Lower leg skin (tissue), 3 donors: ENCODE results near the gene EYS.

Experiments used
- CTCF ChIP-seq, 3 donors: fragments of 450-650 bp; IDR thresholded peaks; one replicate each; pipeline ENCODE4 v1.5.1; 2016; ENCODE audit warnings: antibody characterized with exemption in 3 of 3, mild to moderate bottlenecking in 3 of 3, moderate library complexity in 2 of 3
- POLR2A ChIP-seq, 2 donors: fragments of 450-650 bp; IDR thresholded peaks; one replicate each; pipeline ENCODE4 v1.6.1; 2016 to 2017; ENCODE audit warnings: antibody characterized with exemption in 2 of 2, mild to moderate bottlenecking in 1 of 2, moderate library complexity in 1 of 2

GRCh38 chr6:64072686-64073085, 1634.3 kb downstream of the EYS start:
- TF ChIP-seq POLR2A (IDR thresholded peaks at IDR 0.05) (no peak), CTCF (IDR thresholded peaks at IDR 0.05) (no peak)
